OCI-M1 (cell line): ENCODE results near the gene AHRR.
"Not testable (repeated sequence)": the region's sequence is repeated elsewhere in the genome, so short reads cannot be mapped to it uniquely, and the experiment has no call there.

ENCODE experiments used
- DNase-seq: peaks from one replicate; lab custom pipeline; 2025; lab: John Stamatoyannopoulos, UW

AHRR gene

DNA sequence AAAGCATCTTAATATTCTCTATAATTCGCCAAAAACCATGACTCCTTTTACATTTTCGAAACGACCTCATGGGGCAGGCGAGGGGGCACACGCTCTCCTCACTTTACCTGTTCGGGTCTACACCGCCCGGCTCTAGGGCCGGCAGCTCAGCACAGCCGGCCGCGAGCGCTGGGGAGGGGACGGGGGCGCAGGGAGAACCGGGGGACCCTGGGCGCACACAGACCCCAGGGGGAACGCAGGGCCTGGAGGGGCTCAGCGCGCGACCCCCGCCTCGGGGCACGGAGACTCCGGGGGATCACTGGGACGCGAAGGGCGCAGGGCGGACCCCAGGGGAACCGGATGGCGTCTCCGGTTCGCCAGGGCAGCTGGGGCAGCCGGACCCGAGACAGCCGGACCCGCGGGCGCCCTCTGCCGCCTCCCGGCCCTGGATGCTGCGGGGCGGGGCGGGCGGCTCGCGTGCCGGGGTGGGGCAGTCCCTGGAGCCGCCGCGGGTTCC lies at the start of gene AHRR:
Gene AHRR, plus strand, starts transcription at position 485 of the 496 bp plus-strand sequence. CDS start 22,189 bp downstream, outside the sequence.
- DNase-seq, result peak; percentile 82

DNA sequence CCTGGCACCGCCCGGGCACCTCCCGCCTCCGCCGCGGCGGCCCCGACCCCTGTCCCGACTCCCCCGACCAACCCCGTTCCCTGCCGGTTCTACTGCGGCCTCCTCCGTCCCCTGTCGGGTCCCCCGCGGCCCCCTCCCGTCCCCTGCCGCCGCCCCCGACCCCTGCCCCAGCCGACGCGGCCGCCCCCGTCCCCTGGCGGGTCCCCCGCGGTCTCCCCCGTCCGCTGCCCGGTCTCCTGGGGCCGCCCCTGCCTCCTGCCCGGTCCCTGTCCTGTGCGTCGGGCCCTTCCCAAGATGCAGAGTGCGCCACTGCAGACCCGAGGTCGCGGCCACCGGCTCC lies 49.7 kb upstream of the AHRR start:
- DNase-seq, result not testable (repeated sequence)

DNA sequence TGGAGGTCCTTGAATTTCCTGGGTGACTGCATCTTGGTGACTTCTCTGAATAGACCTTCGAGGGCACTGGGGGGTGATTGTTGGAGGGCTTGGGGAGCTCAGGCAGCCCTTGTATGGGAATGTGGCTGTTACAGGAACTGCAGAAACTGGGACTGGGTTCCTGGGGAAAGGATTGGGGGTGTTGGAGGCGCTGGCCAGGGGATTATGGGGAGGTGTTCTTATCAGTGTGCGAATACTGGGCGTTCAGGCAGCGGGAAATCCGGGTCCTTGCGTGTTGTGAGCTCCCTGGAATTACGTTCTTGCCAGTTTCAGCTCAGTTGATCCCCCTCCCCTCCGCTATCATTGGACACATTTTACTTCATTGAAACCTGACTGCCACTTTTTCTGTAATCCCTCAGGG lies 48.4 kb upstream of the AHRR start:
- not testable (repeated sequence) for DNase-seq

DNA sequence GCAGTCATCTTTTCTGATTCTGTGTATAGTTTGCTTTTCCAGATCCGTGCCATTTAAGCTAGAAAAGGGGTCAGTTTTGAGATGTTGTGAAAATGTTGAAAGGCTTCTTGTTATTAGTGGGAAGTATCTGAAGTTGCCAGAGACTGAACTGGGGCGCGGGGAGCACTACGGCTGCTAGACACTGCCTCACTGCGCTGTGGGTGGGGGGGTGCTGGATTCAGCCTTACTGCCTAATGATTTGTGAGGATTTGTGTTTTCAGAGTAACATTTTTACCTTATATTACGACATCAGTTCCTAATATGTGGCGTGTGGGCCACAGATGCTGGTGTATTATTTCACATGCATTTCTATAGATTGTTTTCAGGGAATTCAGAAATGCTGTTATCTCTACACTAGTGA lies 48.0 kb upstream of the AHRR start:
- DNase-seq, result not testable (repeated sequence)

DNA sequence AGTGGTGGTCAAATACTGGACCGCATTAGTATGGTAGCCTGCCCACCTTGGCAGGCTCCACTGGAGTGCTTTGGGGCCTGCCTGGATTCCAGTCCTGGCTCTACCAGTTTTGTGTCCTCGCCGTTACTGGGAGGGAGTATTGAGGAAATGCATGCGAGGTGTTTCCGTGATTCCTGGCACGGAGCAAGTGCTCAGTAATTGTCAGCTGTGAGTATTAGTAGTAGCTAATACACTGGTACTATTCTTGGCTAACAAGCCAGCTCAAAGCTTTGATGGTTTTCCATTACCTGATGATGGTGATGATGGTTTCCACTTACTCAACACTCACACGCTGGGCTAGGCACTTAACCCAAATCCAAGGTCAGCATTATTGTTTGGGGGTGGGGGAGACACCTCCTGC lies 47.2 kb upstream of the AHRR start:
- not testable (repeated sequence) for DNase-seq

DNA sequence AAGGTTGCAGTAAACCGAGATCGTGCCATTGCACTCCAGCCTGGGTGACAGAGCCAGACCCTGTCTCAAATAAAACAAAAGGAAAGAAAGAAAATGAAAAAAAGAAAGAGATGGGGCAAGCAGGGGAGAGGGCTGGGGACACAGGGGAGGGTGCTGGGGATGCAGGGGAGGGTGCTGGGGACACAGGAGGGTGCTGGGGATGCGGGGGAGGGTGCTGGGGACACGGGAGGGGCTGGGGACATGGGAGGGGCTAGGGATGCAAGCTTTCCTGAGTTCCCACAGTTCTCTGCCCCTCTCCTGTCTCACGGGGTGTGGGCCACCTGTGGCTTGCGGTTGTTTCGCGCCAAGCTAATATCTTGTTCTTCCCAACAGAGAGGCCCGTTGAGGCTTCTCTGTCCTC lies 42.9 kb upstream of the AHRR start:
- DNase-seq, result no peak

DNA sequence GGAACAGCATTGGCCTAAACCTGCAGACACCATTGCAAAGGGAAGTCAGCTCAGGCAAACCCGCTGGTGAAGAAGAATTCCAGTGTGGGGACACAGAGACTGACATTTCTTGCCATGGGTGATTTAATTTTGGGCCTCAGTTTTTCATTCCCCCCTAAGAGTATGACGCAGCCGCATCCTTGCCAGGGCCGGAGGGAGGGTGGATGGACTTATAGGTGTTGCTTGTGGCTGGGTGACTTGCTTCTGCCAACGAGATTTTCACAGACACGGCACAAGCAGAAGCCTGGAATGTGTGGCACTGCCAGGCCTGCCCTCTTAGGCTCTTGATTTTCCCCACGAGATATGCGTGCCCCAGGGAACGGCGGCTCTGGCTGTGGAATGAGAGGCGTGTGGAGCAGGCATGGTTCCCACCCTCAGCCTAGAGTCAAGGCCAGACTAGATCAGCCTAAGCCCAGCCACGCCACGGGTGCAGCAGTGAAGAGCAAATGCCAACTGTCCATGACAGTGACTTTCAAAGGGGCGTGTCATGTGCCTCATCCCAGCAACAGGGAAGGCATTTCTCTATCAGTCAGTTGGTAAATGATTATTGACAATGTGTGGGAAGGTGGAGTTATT lies 42.4 kb upstream of the AHRR start:
- not testable (repeated sequence) for DNase-seq

DNA sequence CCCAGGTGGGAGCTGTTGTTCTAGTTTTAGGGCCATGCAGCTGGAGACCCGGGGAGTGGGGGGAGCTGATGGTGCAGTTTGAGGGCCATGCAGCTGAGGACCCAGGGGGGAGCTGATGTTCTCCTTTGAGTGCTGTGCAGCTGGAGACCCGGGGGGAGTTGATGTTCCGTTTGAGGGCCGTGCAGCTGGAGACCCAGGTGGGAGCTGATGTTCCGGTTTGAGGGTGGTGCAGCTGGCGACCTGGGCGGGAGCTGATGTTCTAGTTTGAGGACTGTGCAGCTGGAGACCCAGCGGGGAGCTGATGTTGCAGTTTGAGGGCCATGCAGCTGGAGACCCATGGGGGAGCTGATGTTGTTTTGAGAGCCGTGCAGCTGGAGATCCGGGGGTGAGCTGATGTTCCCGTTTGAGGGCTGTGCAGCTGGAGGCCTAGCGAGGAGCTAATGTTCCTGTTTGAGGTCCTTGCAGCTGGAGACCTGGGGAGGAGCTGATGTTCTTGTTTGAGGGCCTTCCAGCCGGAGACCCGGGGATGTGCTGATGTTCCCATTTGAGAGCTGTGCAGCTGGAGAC lies 35.4 kb upstream of the AHRR start:
- no peak for DNase-seq

DNA sequence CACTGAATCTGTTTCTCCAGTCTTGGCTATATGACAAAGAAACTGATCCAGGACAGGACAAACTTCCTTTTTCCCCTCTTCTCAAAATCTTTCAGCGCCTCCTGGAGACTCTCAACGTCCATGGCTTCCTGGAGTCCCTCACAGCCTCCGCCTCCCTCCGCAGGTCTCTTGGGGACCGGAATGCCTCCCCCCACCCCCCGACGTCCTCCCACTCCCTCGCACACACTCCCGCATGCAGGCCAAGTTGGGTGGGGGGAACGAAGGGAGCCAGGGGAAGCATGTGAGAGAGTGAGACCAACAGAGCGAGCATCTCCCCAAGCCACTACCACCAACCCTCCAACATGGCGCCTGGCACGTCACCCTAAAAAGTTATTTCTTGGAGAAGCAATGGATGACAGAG lies 31.3 kb upstream of the AHRR start:
- DNase-seq, result not testable (repeated sequence)

DNA sequence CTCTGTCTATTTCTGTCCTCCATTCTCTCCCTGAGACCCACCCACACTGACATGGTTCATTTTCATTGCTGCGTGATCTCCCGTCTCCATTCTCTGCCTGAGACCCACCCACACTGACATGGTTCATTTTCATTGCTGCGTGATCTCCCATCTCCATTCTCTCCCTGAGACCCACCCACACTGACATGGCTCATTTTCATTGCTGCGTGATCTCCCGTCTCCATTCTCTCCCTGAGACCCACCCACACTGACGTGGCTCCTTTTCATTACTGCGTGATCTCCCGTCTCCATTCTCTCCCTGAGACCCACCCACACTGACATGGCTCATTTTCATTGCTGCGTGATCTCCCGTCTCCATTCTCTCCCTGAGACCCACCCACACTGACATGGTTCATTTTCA lies 30.2 kb upstream of the AHRR start:
- not testable (repeated sequence) for DNase-seq

DNA sequence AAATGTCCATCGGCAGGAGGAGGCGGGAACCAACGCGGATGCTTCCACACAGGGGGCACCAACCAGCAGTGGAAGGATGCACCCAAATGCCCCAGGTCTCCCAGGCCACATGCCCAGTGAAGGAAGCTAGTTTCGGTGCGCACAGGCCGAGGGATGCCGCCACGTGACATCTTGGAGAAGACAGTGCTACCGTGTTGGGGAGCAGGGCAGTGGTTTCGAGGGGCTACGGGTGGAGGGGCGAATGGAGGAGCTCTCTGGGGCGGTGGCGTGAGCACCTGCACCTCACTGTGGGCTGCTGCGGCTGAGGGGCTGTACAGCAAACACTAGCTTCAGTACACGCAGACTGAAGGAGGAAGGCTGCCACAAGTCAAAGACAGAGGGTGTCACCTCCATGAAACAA lies 26.7 kb upstream of the AHRR start:
- not testable (repeated sequence) for DNase-seq

DNA sequence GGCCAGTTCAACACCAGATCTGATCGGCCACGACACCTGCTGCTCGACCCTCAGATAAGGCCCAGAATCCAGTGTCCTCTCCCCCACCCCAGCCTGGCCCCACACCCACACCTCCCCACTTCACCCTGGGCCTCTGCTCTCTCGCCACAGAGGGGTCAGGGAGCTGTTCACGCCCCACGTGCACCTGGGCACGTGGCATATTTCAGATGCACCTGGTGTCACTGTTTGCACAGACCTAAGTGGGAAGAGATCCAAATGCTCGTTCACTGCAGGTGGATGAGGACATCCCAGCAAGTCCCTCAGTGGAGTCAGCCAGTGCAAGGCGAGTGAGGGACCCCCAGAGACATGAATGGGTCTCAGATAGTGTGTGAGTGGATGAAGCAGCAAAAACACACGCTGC lies 25.3 kb upstream of the AHRR start:
- DNase-seq, result not testable (repeated sequence)

DNA sequence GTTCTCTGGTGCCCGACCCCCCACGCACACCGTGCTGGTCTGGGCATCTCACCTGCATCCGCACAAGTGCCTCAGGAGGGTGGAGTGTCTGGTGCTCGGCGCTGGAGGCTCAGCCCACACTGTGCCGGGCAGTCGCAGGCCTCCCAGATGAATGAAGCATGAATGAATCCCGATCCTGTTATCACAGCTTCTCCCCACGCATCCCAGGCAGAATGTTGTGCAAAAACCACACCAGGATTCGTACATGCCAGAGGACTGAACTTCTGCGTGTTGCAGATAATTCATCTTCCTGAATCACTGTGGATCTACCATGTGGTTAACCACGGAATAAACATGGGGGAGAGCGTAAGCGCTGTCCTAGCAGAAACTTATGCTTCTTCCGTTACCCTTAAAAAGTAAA lies 24.6 kb upstream of the AHRR start:
- peak; percentile 36 for DNase-seq

DNA sequence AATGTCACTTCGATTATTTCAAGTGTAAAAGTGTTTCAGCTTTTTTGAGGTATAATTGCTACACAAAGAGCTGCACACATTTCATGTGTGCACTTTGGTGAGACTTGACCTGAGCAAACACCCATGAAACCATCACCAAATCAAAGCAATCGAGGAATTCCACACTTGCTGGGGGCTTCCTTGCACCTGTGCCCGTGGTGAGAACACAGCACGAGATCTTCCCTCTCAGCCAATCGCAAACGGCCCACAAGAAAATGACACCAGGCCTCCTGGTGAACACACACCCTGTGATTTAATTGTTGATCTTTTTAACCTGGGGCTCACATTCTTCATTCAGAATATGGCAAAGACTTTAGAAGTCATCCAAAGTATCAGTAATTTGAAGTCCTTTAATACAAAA lies 24.1 kb upstream of the AHRR start:
- not testable (repeated sequence) for DNase-seq

DNA sequence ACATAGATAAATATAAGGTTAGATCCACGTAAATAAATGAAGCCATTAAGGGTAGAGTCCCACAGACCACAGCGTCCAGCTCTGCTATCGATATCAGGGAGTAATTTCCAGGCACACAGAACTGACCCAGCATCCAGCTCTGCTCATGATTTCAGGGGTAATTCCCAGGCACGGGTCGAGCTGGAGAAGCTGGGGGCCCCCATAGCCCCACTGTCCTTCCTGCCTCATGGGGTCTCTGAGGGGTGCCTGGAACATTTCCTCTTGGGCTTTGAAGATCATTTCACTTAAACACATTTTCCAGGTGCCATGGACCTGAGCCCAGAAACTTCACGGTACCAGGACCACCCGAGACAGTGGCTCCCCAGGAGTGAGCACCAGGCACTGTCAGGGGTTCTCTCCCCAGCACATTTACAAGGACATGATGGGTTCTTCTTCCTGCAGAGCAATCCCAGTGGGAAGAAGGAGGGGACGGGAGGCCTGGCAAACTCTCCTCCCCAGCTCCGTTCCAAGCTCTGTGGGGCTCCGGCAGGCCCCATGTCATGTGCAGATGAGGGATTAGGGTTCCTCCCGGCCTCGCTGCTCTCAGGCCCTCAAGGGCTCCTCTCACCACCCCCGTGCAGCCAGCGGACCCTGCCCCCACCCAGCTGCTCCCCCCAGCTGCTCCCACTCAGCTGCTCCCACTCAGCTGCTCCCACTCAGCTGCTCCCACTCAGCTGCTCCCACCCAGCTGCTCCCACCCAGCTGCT lies 23.4 kb upstream of the AHRR start:
- not testable (repeated sequence) for DNase-seq

DNA sequence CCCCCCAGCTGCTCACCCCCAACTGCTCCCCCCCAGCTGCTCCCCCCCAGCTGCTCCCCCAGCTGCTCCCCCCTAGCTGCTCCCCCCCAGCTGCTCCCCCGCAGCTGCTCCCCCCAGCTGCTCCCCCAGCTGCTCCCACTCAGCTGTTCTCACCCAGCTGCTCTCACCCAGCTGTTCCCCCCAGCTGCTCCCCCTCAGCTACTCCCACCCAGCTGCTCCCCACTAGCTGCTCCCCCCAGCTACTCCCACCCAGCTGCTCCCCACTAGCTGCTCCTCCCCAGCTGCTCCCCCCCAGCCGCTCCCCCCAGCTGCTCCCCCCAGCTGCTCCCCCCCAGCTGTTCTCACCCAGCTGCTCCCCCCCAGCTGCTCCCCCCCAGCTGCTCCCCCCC lies 22.8 kb upstream of the AHRR start:
- DNase-seq, result no peak

DNA sequence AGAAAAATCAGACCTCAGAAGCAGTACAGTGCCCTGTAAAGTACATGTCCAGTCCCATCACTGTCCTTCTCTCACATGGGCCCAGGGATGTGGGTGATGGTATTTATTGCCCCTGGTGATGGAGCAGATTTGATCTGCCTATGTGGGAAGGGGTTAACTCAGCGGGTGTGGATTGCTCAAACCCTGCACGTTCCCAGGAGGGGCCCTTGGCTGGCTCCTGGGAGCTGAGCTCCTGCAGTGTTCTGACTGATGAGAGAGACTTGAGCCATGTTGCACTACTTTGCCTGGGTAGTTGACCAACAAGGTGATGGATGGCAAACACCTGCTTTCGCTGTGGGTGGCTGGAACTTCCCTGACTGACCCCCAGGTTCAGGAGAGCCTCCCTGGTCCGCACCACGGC lies 21.6 kb upstream of the AHRR start:
- DNase-seq, result not testable (repeated sequence)

DNA sequence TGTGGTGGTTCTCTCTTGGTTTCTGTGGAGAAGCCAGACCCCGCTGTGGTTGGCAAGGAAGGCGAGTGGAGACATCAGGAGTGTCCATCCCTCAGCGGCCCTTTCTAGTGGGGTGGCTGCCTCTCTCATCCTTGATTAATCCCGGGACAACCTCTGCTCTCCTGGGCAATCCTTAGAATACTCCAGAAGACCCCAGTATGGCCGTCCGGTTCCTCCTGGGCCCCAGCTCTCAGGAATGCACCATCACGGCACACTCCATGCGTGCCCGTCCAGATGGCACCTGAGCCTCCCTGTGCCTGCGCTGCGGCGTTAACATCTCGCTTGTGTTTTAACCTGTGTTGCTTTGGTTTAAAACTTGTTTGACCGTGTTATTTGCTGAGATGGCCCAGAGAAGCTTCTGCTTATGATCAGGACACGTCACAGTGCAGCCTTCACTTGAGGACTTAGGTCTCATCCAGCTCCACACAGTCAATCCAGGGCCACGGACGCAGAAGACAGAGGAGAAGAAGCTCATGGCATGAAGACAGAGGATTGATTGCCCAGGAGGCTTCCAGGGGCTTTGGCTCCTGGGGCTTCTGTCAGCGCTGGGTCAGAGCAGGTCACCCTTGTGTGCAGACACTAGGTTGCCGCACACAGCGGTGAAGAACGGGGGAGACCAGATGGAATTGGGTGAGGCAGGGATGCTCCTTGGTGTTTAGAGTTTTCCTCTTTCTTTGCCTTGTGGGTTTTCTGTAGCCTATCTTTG lies 20.7 kb upstream of the AHRR start:
- not testable (repeated sequence) for DNase-seq

DNA sequence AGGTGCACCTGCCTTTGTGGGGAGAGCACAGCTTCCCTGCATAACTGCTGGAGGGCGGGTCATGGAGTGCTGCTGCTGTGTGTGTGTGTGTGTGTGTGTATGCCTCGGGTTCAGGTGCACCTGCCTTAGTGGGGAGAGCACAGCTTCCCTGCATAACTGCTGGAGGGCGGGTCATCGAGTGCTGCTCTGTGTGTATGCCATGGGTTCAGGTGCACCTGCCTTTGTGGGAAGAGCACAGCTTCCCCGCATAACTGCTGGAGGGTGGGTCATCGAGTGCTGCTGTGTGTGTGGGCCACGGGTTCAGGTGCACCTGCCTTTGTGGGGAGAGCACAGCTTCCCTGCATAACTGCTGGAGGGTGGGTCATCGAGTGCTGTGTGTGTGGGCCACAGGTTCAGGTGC lies 19.1 kb upstream of the AHRR start:
- not testable (repeated sequence) for DNase-seq

DNA sequence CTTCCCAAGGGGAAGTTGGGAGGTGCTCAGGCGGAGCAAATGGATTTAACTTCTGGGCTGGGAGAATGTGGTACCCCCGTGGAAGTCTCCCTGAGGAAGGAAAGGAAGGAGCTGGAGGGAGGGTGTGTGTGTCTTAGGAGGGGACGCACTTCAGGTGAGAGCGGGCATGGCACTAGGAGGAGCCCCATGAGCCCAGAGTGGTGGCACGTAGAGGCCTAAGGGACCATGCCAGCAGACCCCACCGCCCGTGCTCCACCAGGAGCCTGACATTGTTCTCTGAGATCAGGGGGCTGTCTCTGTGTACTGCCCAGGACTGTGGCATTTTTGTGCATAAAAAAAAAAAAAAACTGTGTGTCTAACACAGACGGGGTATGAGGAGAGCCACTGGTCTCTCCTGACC lies 18.5 kb upstream of the AHRR start:
- DNase-seq, result no peak

DNA sequence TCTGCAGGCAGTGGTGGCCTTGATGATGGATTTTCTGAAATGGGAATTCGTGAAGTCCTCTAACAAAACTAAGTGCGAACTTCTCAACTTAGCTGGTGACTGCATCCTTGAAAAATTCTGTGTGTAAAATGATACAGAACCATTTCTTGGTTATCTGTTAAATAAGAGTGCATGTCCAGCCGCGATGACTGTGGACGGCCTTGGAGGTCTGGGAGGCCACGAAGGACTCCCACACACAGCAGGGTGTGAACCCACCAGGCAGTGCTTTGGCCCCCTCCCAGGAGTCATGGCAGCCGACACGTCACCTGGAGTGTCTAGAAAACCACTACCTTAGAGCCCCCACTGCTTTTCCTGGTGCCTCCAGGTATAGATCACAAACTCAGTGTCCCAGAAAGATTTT lies 17.8 kb upstream of the AHRR start:
- DNase-seq, result not testable (repeated sequence)

DNA sequence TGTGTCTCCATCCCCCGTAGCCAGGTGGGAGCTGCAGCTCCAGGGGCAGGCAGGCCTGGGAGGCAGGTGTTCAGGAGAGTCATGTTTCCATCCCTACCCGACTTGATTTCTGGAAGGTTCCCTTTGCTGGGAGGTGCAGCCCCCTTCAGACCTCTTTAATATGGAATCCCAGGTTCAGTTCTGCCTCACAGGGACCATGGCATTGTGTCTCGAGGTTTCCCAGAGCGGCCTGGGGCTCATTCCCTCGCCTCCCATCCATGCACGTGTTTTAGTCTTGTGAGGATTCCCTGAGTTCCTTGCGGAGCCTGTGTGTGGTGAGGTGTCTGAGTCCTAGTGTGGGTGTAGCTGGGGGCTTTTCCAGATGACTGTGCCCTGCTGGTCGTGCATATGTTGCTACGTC lies 16.5 kb upstream of the AHRR start:
- no peak for DNase-seq

DNA sequence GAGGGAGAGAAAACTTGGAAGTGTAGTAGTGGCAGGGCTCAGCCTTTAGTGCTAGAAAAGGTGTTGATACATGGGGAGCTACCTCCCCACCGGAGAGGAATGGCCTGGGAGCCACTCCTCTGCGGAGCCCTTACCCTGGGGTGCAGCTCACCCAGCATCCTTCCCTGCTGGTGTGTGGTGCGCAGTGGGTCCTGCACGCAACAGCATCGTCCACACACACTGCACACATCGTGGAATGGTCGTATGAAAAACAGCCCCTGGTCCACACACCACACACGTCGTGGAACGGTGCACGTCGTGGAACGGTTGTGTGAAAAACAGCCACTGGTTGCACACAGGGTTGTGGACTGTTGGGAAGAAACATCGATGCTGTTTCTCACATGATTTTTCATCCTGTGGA lies 16.1 kb upstream of the AHRR start:
- DNase-seq, result no peak
